K562 (cell line): ENCODE data around the gene KLHL22. TPM values are rescaled to one million over a fixed set of nuclear protein-coding genes. Genes with fewer than 3 reads are reported as not detected.
"Not testable (repeated sequence)": the region's sequence is repeated elsewhere in the genome, so short reads cannot be mapped to it uniquely, and the experiment has no call there.

ENCODE experiments used
- ADNP ChIP-seq: fragments of 200-800 bp; sonication (Bioruptor generic); IDR thresholded peaks from 2 replicates; pipeline ENCODE4 v1.6.1; 2016; ENCODE audit warnings: missing genetic modification characterization, missing compliant biosample characterization
- ATF3 ChIP-seq, 2 experiments: fragments of 450-650 bp in 1 of 2; sonication (generic) in 1 of 2; formaldehyde crosslinking in 1 of 2; IDR thresholded peaks in 1 of 2; conservative IDR thresholded peaks in 1 of 2; 2 replicates each; pipeline versions ENCODE4 v1.6.1 to v1.8.1; 2016 to 2023; ENCODE audit warnings: mild to moderate bottlenecking in 2 of 2, moderate library complexity in 2 of 2, inconsistent platforms in 1 of 2, missing genetic modification reagents in 1 of 2
- CBFA2T3 ChIP-seq: fragments of 450-650 bp; IDR thresholded peaks from 2 replicates; pipeline ENCODE4 v1.6.1; 2017
- CHD4 ChIP-seq: fragments of 200-600 bp; sonication (generic); IDR thresholded peaks from 3 replicates; pipeline ENCODE4 v1.6.1; 2012; ENCODE audit warnings: low read depth, mild to moderate bottlenecking, mixed read lengths, low read length, inconsistent platforms; ENCODE audit not compliant: insufficient read depth, insufficient replicate concordance, poor library complexity, severe bottlenecking
- DPF2 ChIP-seq: fragments of 450-650 bp; IDR thresholded peaks from 2 replicates; pipeline ENCODE4 v1.6.1; 2016
- ESRRA ChIP-seq: fragments of 450-650 bp; IDR thresholded peaks from 2 replicates; pipeline ENCODE4 v1.6.1; 2014; ENCODE audit warnings: low read depth, mild to moderate bottlenecking, moderate library complexity, borderline replicate concordance
- GATAD2A ChIP-seq: fragments of 450-650 bp; IDR thresholded peaks from 2 replicates; pipeline ENCODE4 v1.6.1; 2017
- HDAC2 ChIP-seq: fragments of 450-650 bp; IDR thresholded peaks from 2 replicates; pipeline ENCODE4 v1.6.1; 2016; ENCODE audit warnings: mild to moderate bottlenecking
- PHB2 ChIP-seq: fragments of 450-650 bp; IDR thresholded peaks from 2 replicates; pipeline ENCODE4 v1.6.1; 2017; ENCODE audit warnings: low read depth
- POLR2A ChIP-seq: fragments of 450-650 bp; conservative IDR thresholded peaks from 2 replicates; pipeline ENCODE4 v1.6.1; 2016
- RNF2 ChIP-seq: sonication (generic); IDR thresholded peaks from 2 replicates; pipeline ENCODE4 v1.6.1; 2016
- SMARCA5 ChIP-seq: fragments of 450-650 bp; IDR thresholded peaks from 2 replicates; pipeline ENCODE4 v1.6.1; 2016
- SMARCE1 ChIP-seq: fragments of 450-650 bp; IDR thresholded peaks from 2 replicates; pipeline ENCODE4 v1.7.1; 2016; ENCODE audit warnings: mild to moderate bottlenecking
- SUPT5H ChIP-seq: fragments of 450-650 bp; IDR thresholded peaks from 2 replicates; pipeline ENCODE4 v1.6.1; 2016
- TRIM24 ChIP-seq, 2 experiments: fragments of 450-650 bp; IDR thresholded peaks; 2 replicates each; pipeline ENCODE4 v1.6.1; 2016
- TRIM28 ChIP-seq: fragments of 450-650 bp; IDR thresholded peaks from 2 replicates; pipeline ENCODE4 v1.6.1; 2017
- ZNF24 ChIP-seq: fragments of 450-650 bp; IDR thresholded peaks from 2 replicates; pipeline ENCODE4 v1.6.1; 2016
- polyA plus RNA-seq, 8 experiments: library from polyadenylated mRNA; depleted of rRNA in 4 of 8; stranded (reverse) in 5 of 8; unstranded in 3 of 8; fragments of >200 nt; fragmentation: Nextera tagmentation in 2 of 8; fragmentation: Illumina TruSeq in 1 of 8; extraction: Ambion mirVana in 2 of 8; extraction: Trizol in 1 of 8; gene quantifications; 2 replicates each; pipeline versions ENCODE4 v1.2.1 to v1.2.3, GENCODE V29; 2011 to 2014; ENCODE audit warnings: inconsistent platforms in 1 of 8, missing spikeins in 1 of 8
- total RNA-seq, 7 experiments: library from RNA; depleted of rRNA in 6 of 7; stranded (reverse); fragments of >200 nt in 6 of 7; fragmentation: Illumina TruSeq in 2 of 7; extraction: Trizol in 2 of 7; gene quantifications; 2 replicates each; pipeline versions ENCODE4 v1.2.1 to v1.2.3, GENCODE V29; 2011 to 2021; ENCODE audit warnings: low replicate concordance in 1 of 7
- TF ChIP-seq, protein P1 (sequence below): sonication (generic); formaldehyde crosslinking; IDR thresholded peaks from 2 replicates; pipeline ENCODE4 v1.8.0; 2022; ENCODE audit warnings: missing genetic modification reagents, mild to moderate bottlenecking, moderate library complexity, borderline replicate concordance

Gene KLHL22
- total and polyA plus RNA-seq, 9 of the 15 experiments (the other 6 are each of a cell fraction or from before 2014, with no cell fraction given): 1.3 to 25.6 (median 15.2) TPM

DNA sequence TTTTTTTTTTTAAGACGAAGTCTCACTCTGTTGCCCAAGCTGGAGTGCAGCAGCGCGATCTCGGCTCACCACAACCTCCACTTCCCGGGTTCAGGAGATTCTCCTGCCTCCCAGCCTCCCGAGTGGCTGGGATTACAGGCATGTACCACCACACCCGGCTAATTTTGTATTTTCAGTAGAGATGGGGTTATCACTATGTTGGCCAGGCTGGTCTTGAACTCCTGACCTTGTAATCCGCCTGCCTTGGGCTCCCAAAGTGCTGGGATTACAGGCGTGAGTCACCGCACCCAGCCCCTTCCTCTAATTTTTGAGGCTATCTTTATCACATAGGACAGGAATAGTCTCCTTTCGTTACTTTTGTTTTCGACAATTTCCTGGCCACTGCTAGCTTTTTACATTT, 20.0 kb downstream of the KLHL22 start (continued):
- TF ChIP-seq SMARCE1 (peak; percentile 60; the same call in 1 of the 2 replicates), ADNP (tag) (peak; percentile 83), CBFA2T3 (peak; percentile 39; the same call in 1 of the 2 replicates), SUPT5H (0 out of 2 replicates have a peak, but pooled peaks have one; percentile 25), POLR2A (peak; percentile 52; the same call in 1 of the 2 replicates), RNF2 (0 out of 2 replicates have a peak, but pooled peaks have one; percentile 34), TRIM28 (peak; percentile 24; the same call in 1 of the 2 replicates), GATAD2A (0 out of 2 replicates have a peak, but pooled peaks have one; percentile 17), TRIM24 (IDR thresholded peaks at IDR 0.05) (peak in 1 of 2 experiments; percentile 38; a peak in 1 of 4 replicates), HDAC2 (peak; percentile 23; the same call in 1 of the 2 replicates), ESRRA (0 out of 2 replicates have a peak, but pooled peaks have one; percentile 26), ATF3 (IDR thresholded peaks at IDR 0.05) (peak; percentile 65), DPF2 (peak; percentile 72; the same call in 1 of the 2 replicates), ZNF24 (0 out of 2 replicates have a peak, but pooled peaks have one; percentile 44), CHD4 (peak; percentile 64), SMARCA5 (0 out of 2 replicates have a peak, but pooled peaks have one; percentile 31), PHB2 (peak; percentile 32; the same call in 1 of the 2 replicates)
- not testable (repeated sequence) for TF ChIP-seq ATF3 (CRISPR knock-in tag; conservative IDR thresholded peaks at IDR 0.05)
- TF ChIP-seq, protein P1, sequence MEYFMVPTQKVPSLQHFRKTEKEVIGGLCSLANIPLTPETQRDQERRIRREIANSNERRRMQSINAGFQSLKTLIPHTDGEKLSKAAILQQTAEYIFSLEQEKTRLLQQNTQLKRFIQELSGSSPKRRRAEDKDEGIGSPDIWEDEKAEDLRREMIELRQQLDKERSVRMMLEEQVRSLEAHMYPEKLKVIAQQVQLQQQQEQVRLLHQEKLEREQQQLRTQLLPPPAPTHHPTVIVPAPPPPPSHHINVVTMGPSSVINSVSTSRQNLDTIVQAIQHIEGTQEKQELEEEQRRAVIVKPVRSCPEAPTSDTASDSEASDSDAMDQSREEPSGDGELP (CRISPR knock-in tag): 0 out of 2 replicates have a peak, but pooled peaks have one; percentile 14
